ENCODE measurements around the gene KRT15.

Gene KRT15

DNA sequence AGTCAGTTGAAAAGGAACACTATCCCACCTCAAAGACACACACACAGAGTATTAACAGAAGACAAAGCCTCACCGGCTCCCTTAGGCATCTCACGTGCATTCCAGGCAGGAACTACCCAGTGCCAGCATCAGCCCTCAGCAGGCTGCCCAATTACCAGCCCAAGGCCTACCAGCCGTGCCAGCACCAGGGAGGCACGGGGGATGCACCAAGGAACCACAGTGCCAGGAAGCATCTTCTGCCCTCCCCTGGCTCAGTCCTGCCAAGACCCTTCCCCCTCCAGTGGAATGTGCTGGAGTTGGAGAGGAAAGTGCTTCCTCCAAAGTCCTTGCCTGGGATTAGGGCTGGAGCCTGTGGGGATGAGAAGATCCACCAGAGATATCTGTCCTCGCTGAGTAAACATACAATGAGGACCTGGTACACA lies 20.4 kb upstream of the KRT15 start:
- H3K27me3 Mint-ChIP-seq, result peaks cover 24 to 48% of the 10 kb centered on the region in 2 donors
- no peaks in the 10 kb centered on the region for H3K9me3 Mint-ChIP-seq
- DNase-seq, result no peak
- H3K27ac Mint-ChIP-seq, result no peak overlapping the region
- no peaks in the 10 kb centered on the region for H3K4me1 Mint-ChIP-seq (ENCODE audit: low read depth in 2 of 2)
- no peaks in the 10 kb centered on the region for H3K36me3 Mint-ChIP-seq (ENCODE audit: insufficient read depth)
- no peak overlapping the region for H3K4me3 Mint-ChIP-seq
- ATAC-seq (replicated peaks), result no peak

- Mint-ChIP-seq H3K4me1 (ENCODE audit: low read depth in 2 of 2) (no peaks in the 10 kb centered on the region), H3K27ac (no peak overlapping the region), H3K27me3 (peaks cover 28 to 52% of the 10 kb centered on the region in 2 donors), H3K9me3 (no peaks in the 10 kb centered on the region), H3K36me3 (ENCODE audit: insufficient read depth) (no peaks in the 10 kb centered on the region), H3K4me3 (no peak overlapping the region)
- ATAC-seq (replicated peaks) (no peak), DNase-seq (no peak)
Measured at GRCh38 chr17:41538565-41538991, 19.9 kb upstream of the KRT15 start.

- Mint-ChIP-seq H3K4me1 (ENCODE audit: low read depth in 2 of 2) (no peaks in the 10 kb centered on the region), H3K4me3 (no peak overlapping the region), H3K9me3 (no peaks in the 10 kb centered on the region), H3K36me3 (ENCODE audit: insufficient read depth) (no peaks in the 10 kb centered on the region), H3K27me3 (peaks cover 33 to 58% of the 10 kb centered on the region in 2 donors), H3K27ac (peak overlapping the region in 1 of 2 donors; percentile 6)
- ATAC-seq (replicated peaks) (no peak), DNase-seq (no peak)
Measured at GRCh38 chr17:41537990-41538389, 19.3 kb upstream of the KRT15 start.

DNA sequence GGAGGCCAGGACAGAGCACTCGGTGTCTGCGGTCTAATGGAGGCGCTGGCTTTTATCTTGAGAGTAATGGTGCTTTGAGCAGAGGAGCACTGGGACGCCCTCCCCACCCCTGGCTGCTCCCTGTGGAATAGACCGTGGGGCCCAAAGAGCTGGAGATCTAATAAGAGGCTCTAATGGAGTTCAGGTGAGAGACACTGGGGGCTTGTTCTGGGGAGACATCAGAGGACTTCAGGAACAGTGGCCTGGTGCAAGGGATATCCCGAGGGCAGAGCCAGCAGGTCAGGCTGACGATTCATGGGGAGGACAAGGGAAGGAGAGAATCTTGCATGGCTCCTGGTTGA lies 18.9 kb upstream of the KRT15 start:
- DNase-seq, result no peak
- no peaks in the 10 kb centered on the region for H3K36me3 Mint-ChIP-seq (ENCODE audit: insufficient read depth)
- H3K9me3 Mint-ChIP-seq, result no peaks in the 10 kb centered on the region
- ATAC-seq (replicated peaks), result no peak
- H3K4me1 Mint-ChIP-seq (ENCODE audit: low read depth in 2 of 2), result no peaks in the 10 kb centered on the region
- H3K4me3 Mint-ChIP-seq, result no peak overlapping the region
- H3K27me3 Mint-ChIP-seq, result peaks cover 37 to 62% of the 10 kb centered on the region in 2 donors
- peak overlapping the region in 1 of 2 donors; percentile 6 for H3K27ac Mint-ChIP-seq

- peaks cover 43 to 68% of the 10 kb centered on the region in 2 donors for H3K27me3 Mint-ChIP-seq
- peak overlapping the region in 1 of 2 donors; percentile 6 for H3K27ac Mint-ChIP-seq
- ATAC-seq (replicated peaks), result no peak
- no peaks in the 10 kb centered on the region for H3K36me3 Mint-ChIP-seq (ENCODE audit: insufficient read depth)
- H3K4me3 Mint-ChIP-seq, result no peak overlapping the region
- no peaks in the 10 kb centered on the region for H3K4me1 Mint-ChIP-seq (ENCODE audit: low read depth in 2 of 2)
- no peak for DNase-seq
- H3K9me3 Mint-ChIP-seq, result no peaks in the 10 kb centered on the region
Measured at GRCh38 chr17:41536741-41537613, 18.3 kb upstream of the KRT15 start.

DNA sequence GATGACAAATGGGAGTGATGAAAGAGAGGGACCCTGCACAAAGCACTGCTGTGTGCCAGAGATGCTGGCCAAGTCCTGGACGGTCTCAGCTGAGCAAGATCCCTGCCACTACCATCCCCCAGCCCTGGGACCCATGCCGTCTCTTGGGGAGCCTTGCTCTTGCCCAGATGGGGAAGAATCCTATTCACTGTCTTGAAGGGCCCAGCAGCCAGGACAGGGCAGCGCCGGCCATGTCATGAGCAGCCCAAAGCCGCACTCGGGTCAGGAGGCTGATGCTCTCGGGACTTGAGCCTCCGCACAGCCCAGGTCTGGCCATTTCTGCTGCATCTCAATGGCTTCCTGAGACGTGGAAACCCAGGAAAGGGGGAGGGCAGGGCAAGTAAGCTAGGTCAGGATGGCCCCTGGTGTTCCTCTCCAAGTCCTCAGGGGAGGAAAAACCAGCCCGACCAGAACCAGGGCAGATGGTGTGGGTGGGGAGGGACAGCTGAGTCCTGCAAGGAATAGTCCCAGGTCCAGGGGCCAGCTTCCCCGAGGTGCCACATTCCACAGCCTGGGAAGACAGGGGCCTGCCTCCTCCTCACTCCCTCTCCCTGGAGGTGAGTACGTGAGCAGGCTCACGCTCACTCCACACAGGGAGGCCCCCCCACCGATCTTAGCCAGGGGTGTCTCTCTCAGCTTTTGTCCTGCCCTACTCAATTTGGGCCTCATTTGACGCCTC lies 17.2 kb upstream of the KRT15 start:
- Mint-ChIP-seq H3K4me3 (no peak overlapping the region), H3K4me1 (ENCODE audit: low read depth in 2 of 2) (no peaks in the 10 kb centered on the region), H3K36me3 (ENCODE audit: insufficient read depth) (no peaks in the 10 kb centered on the region), H3K27me3 (peaks cover 52 to 78% of the 10 kb centered on the region in 2 donors), H3K9me3 (no peaks in the 10 kb centered on the region), H3K27ac (no peak overlapping the region)
- no peak for ATAC-seq (replicated peaks)
- no peak for DNase-seq

DNA sequence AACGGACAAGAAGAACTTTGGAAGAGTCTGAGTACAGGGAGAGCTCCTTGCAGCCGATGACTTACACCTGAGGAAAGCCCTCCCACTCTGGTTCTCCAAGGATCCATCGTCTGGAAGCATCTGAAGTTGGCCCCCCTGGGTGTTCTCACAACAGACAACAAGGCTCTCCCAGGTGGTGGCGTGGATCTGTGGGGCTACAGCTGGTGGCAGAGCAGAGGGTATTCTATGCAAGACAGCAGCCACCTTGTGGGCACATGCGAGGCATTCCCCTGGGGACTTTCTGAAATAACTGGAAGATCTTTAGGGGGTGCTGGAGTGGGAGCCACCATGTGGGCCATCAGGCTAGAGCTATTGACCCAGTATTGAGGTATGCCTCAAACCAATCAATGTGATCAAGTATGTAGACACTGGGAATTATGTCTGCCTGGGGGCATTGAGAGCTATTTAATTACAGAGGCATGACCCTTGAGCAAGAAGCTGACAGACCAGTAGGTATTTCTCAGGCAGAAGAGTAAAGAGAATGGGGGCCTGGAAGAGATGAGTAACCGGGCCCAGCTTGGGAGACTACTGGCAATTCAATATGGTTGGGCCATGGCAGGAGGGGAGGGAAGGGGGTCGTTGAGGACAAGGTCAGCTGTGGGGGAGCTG lies 16.3 kb upstream of the KRT15 start:
- DNase-seq, result no peak
- H3K9me3 Mint-ChIP-seq, result no peaks in the 10 kb centered on the region
- H3K27ac Mint-ChIP-seq, result no peak overlapping the region
- H3K27me3 Mint-ChIP-seq, result peaks cover 55 to 87% of the 10 kb centered on the region in 2 donors
- no peak overlapping the region for H3K4me3 Mint-ChIP-seq
- H3K36me3 Mint-ChIP-seq (ENCODE audit: insufficient read depth), result no peaks in the 10 kb centered on the region
- H3K4me1 Mint-ChIP-seq (ENCODE audit: low read depth in 2 of 2), result no peaks in the 10 kb centered on the region
- ATAC-seq (replicated peaks), result no peak

DNA sequence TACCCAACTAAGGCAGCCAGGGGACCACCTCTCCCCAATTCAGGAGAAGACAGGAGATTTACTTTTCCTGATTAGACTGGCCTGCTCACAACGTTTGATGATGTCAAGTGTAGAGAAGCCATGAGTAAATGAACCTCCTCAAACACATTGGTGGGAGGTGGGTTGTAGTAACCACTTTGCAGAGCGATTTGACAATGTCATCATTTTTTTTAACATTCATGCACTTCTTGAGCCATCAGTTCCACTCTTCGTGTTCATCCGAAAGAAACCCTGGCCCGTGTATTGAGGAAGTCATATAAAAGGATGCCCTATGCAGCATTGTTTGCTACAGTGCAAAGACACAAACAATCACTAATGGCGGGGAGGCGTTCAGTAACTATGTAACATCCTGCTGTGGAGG lies 14.9 kb upstream of the KRT15 start:
- H3K4me1 Mint-ChIP-seq (ENCODE audit: low read depth in 2 of 2), result peaks cover 0 to 4% of the 10 kb centered on the region in 2 donors
- no peaks in the 10 kb centered on the region for H3K36me3 Mint-ChIP-seq (ENCODE audit: insufficient read depth)
- ATAC-seq (replicated peaks), result no peak
- no peaks in the 10 kb centered on the region for H3K9me3 Mint-ChIP-seq
- no peak overlapping the region for H3K4me3 Mint-ChIP-seq
- H3K27ac Mint-ChIP-seq, result no peak overlapping the region
- H3K27me3 Mint-ChIP-seq, result peaks cover 69 to 96% of the 10 kb centered on the region in 2 donors
- no peak for DNase-seq

GRCh38 chr17:41532947-41533570 lies 14.4 kb upstream of the KRT15 start:
- Mint-ChIP-seq H3K27ac (no peak overlapping the region), H3K27me3 (peaks cover 74 to 98% of the 10 kb centered on the region in 2 donors)
- no peak for DNase-seq

GRCh38 chr17:41531993-41532392 lies 13.3 kb upstream of the KRT15 start:
- no peaks in the 10 kb centered on the region for H3K36me3 Mint-ChIP-seq (ENCODE audit: insufficient read depth)
- H3K9me3 Mint-ChIP-seq, result no peaks in the 10 kb centered on the region
- peaks cover 8 to 9% of the 10 kb centered on the region in 2 donors for H3K4me1 Mint-ChIP-seq (ENCODE audit: low read depth in 2 of 2)
- H3K27me3 Mint-ChIP-seq, result peaks cover 78 to 99% of the 10 kb centered on the region in 2 donors
- H3K27ac Mint-ChIP-seq, result no peak overlapping the region
- no peak overlapping the region for H3K4me3 Mint-ChIP-seq
- ATAC-seq (replicated peaks) (no peak), DNase-seq (no peak)

More at GRCh38 chr17:41532947-41533570, 14.4 kb upstream of the KRT15 start:
- Mint-ChIP-seq H3K4me1 (ENCODE audit: low read depth in 2 of 2) (peaks cover 3 to 4% of the 10 kb centered on the region in 2 donors), H3K4me3 (no peak overlapping the region), H3K9me3 (no peaks in the 10 kb centered on the region), H3K36me3 (ENCODE audit: insufficient read depth) (no peaks in the 10 kb centered on the region)
- no peak for ATAC-seq (replicated peaks)

GRCh38 chr17:41530062-41531048 lies 11.7 kb upstream of the KRT15 start:
- ATAC-seq (replicated peaks) (no peak), DNase-seq (no peak)
- Mint-ChIP-seq H3K27me3 (peaks cover 77 to 96% of the 10 kb centered on the region in 2 donors), H3K36me3 (ENCODE audit: insufficient read depth) (no peaks in the 10 kb centered on the region), H3K9me3 (no peaks in the 10 kb centered on the region), H3K27ac (no peak overlapping the region), H3K4me1 (ENCODE audit: low read depth in 2 of 2) (peaks cover 8 to 9% of the 10 kb centered on the region in 2 donors), H3K4me3 (no peak overlapping the region)

- no peak overlapping the region for H3K27ac Mint-ChIP-seq
- no peaks in the 10 kb centered on the region for H3K36me3 Mint-ChIP-seq (ENCODE audit: insufficient read depth)
- no peak for ATAC-seq (replicated peaks)
- H3K9me3 Mint-ChIP-seq, result no peaks in the 10 kb centered on the region
- peaks cover 69 to 96% of the 10 kb centered on the region in 2 donors for H3K27me3 Mint-ChIP-seq
- H3K4me1 Mint-ChIP-seq (ENCODE audit: low read depth in 2 of 2), result peaks cover 8 to 9% of the 10 kb centered on the region in 2 donors
- DNase-seq, result no peak
- H3K4me3 Mint-ChIP-seq, result peak overlapping the region in 1 of 2 donors; percentile 65
Measured at GRCh38 chr17:41529491-41529915, 10.8 kb upstream of the KRT15 start.
